IMR-90 (cell line): ENCODE data around the gene KCTD12. TPM values are rescaled to one million over a fixed set of nuclear protein-coding genes. Genes with fewer than 3 reads are reported as not detected.

Experiments used
- ATAC-seq: fragments of 200-7000 bp; cut with Tn5 transposase; 2 replicates; pipeline ENCODE4 v1.9.1; 2020; ENCODE audit warnings: low read depth, mild to moderate bottlenecking, moderate library complexity
- BruUV-seq: library from RNA; stranded (reverse); fragments of 400-500 nt; replicated peaks from 2 replicates; lab custom pipeline; 2021; lab: Mats Ljungman, UMichigan
- CTCF ChIA-PET: fragments of 300-600 bp; formaldehyde crosslinking; extraction: SDS; loops from one replicate; lab custom pipeline; 2021; ENCODE audit warnings: antibody characterized with exemption; lab: Yijun Ruan, JAX
- POLR2A ChIA-PET: fragments of 300-600 bp; sonication (Branson Sonifier 250); formaldehyde crosslinking; loops from one replicate; lab custom pipeline; 2022; ENCODE audit warnings: antibody characterized with exemption; ENCODE audit not compliant: unreplicated experiment; lab: Charles Lee
- DNase-seq: peaks from one replicate; pipeline ENCODE4 v3.0.0; 2013
- H2AFZ ChIP-seq: replicated peaks from 2 replicates; pipeline ENCODE3; 2013; ENCODE audit warnings: low read length, mild to moderate bottlenecking; ENCODE audit not compliant: poor library complexity
- H2AK5ac ChIP-seq: 2 replicates; pipeline ENCODE4 v1.6.1; 2013; ENCODE audit warnings: low read depth, low read length, inconsistent platforms
- H2AK9ac ChIP-seq: replicated peaks from 2 replicates; pipeline ENCODE3; 2013; ENCODE audit warnings: mild to moderate bottlenecking, low read depth, low read length, moderate library complexity; ENCODE audit not compliant: poor library complexity
- H2BK120ac ChIP-seq: 2 replicates; pipeline ENCODE4 v1.6.1; 2013; ENCODE audit warnings: low read depth, low read length, inconsistent platforms
- H2BK15ac ChIP-seq: 3 replicates; pipeline ENCODE4 v1.6.1; 2013; ENCODE audit warnings: low read depth, low read length, inconsistent platforms
- H2BK20ac ChIP-seq: 2 replicates; pipeline ENCODE4 v1.6.1; 2013; ENCODE audit warnings: low read depth, mild to moderate bottlenecking, inconsistent platforms, low read length, moderate library complexity
- H2BK5ac ChIP-seq: 2 replicates; pipeline ENCODE4 v1.6.1; 2013; ENCODE audit warnings: mild to moderate bottlenecking, low read depth, low read length, inconsistent platforms; ENCODE audit not compliant: poor library complexity, severe bottlenecking
- H3K14ac ChIP-seq: replicated peaks from 2 replicates; pipeline ENCODE4 v1.6.1; 2013; ENCODE audit warnings: low read depth, low read length, inconsistent platforms
- H3K18ac ChIP-seq: 2 replicates; pipeline ENCODE4 v1.6.1; 2013; ENCODE audit warnings: low read depth, low read length, control low read depth
- H3K23ac ChIP-seq: 2 replicates; pipeline ENCODE4 v1.6.1; 2013; ENCODE audit warnings: low read depth, low read length, inconsistent platforms
- H3K27ac ChIP-seq: 2 replicates; pipeline ENCODE4 v1.5.1; 2013; ENCODE audit warnings: mild to moderate bottlenecking, control low read depth, low read length; ENCODE audit not compliant: insufficient read depth
- H3K27me3 ChIP-seq: 2 replicates; pipeline ENCODE4 v1.6.1; 2013; ENCODE audit warnings: low read length; ENCODE audit not compliant: control insufficient read depth, insufficient read depth
- H3K36me3 ChIP-seq: 2 replicates; pipeline ENCODE4 v1.6.1; 2013; ENCODE audit warnings: low read length, mixed read lengths; ENCODE audit not compliant: control insufficient read depth, insufficient read depth
- H3K4ac ChIP-seq: 2 replicates; pipeline ENCODE4 v1.6.1; 2013; ENCODE audit warnings: low read depth, low read length, inconsistent platforms
- H3K4me1 ChIP-seq: 2 replicates; pipeline ENCODE4 v1.6.1; 2013; ENCODE audit warnings: low read length, mixed read lengths; ENCODE audit not compliant: control insufficient read depth, insufficient read depth
- H3K4me2 ChIP-seq: 2 replicates; pipeline ENCODE4 v1.6.1; 2013; ENCODE audit warnings: low read depth, mild to moderate bottlenecking, control low read depth, low read length, moderate library complexity
- H3K4me3 ChIP-seq: 2 replicates; pipeline ENCODE4 v1.5.1; 2013; ENCODE audit warnings: low read depth, mild to moderate bottlenecking, control low read depth, low read length, moderate library complexity; ENCODE audit not compliant: insufficient read depth
- H3K56ac ChIP-seq: 2 replicates; pipeline ENCODE4 v1.6.1; 2013; ENCODE audit warnings: low read length, inconsistent platforms; ENCODE audit not compliant: insufficient read depth; ENCODE audit errors: extremely low read depth
- H3K79me1 ChIP-seq, 2 experiments: 2 replicates each; pipeline ENCODE4 v1.6.1; 2013; ENCODE audit warnings: low read length in 2 of 2, inconsistent platforms in 1 of 2, low read depth in 1 of 2
- H3K9ac ChIP-seq: 2 replicates; pipeline ENCODE4 v1.6.1; 2013; ENCODE audit warnings: low read depth, low read length, control low read depth
- H3K9me1 ChIP-seq: 2 replicates; pipeline ENCODE4 v1.6.1; 2013; ENCODE audit warnings: low read length, inconsistent platforms; ENCODE audit not compliant: insufficient read depth
- H3K9me3 ChIP-seq: 2 replicates; pipeline ENCODE4 v1.6.1; 2013; ENCODE audit warnings: low read length; ENCODE audit not compliant: control insufficient read depth, insufficient read depth
- H4K20me1 ChIP-seq: 2 replicates; pipeline ENCODE4 v1.6.1; 2013; ENCODE audit warnings: low read length, inconsistent platforms; ENCODE audit not compliant: insufficient read depth
- H4K5ac ChIP-seq: 2 replicates; pipeline ENCODE4 v1.6.1; 2013; ENCODE audit warnings: mild to moderate bottlenecking, low read depth, low read length, control low read depth
- H4K8ac ChIP-seq, 2 experiments: 2 replicates each; pipeline ENCODE4 v1.6.1; 2013; ENCODE audit warnings: low read depth in 2 of 2, low read length in 2 of 2, control low read depth in 1 of 2, inconsistent platforms in 1 of 2
- H4K91ac ChIP-seq: 2 replicates; pipeline ENCODE4 v1.6.1; 2013; ENCODE audit warnings: low read depth, low read length, inconsistent platforms; ENCODE audit not compliant: insufficient read depth
- CHD1 ChIP-seq: IDR thresholded peaks from 2 replicates; pipeline ENCODE4 v1.6.1; 2012; ENCODE audit warnings: low read depth, low read length, improper control_type of control experiment
- RCOR1 ChIP-seq: IDR thresholded peaks from 2 replicates; pipeline ENCODE4 v1.6.1; 2012; ENCODE audit warnings: mild to moderate bottlenecking, low read length, improper control_type of control experiment; ENCODE audit not compliant: insufficient replicate concordance
- RFX5 ChIP-seq: IDR thresholded peaks from 2 replicates; pipeline ENCODE4 v1.8.0; 2012; ENCODE audit warnings: low read depth, mild to moderate bottlenecking, low read length, moderate library complexity
- SMC3 ChIP-seq: fragments of 150-350 bp; IDR thresholded peaks from 2 replicates; pipeline ENCODE4 v1.6.1; 2016; ENCODE audit warnings: low read depth, mild to moderate bottlenecking, antibody characterized with exemption, low read length, moderate library complexity
- USF2 ChIP-seq: fragments of 150-350 bp; IDR thresholded peaks from 2 replicates; pipeline ENCODE4 v1.6.1; 2017; ENCODE audit warnings: mild to moderate bottlenecking, antibody characterized with exemption, low read length, low read depth
- WGBS, 2 experiments: methylation state at CpG; one replicate each; pipeline versions ENCODE4 v1.1.5 to v1.1.7; 2013; ENCODE audit warnings: missing lambda C conversion rate in 2 of 2; ENCODE audit not compliant: insufficient read length in 1 of 2; ENCODE audit errors: extremely low coverage in 2 of 2; 5-methylcytosine and 5-hydroxymethylcytosine counted together
- dilution Hi-C: fragments of 300-500 bp; cut with HindIII; formaldehyde crosslinking; loops from one replicate; pipeline ENCODE4 v1.14.3; 2018; ENCODE audit warnings: low sequenced_read_pairs; ENCODE audit not compliant: unreplicated experiment
- in situ Hi-C: fragments of 300-500 bp; cut with MboI; formaldehyde crosslinking; loops from 3 replicates; pipeline ENCODE4 v1.14.3; 2019; ENCODE audit warnings: low sequenced_read_pairs, inconsistent platforms, mixed read lengths
- intact Hi-C: fragments of 100-400 bp; cut with micrococcal nuclease; formaldehyde crosslinking; loops from 2 replicates; pipeline ENCODE4 v1.10.0; 2022
- polyA plus RNA-seq, 3 experiments: library from polyadenylated mRNA; depleted of rRNA; stranded (reverse); fragments of >200 nt; gene quantifications; 2 replicates each; pipeline ENCODE4 v1.2.3, GENCODE V29; 2012; ENCODE audit warnings: low replicate concordance in 1 of 3
- total RNA-seq: library from RNA; depleted of rRNA; stranded (reverse); fragments of >200 nt; gene quantifications from 2 replicates; pipeline ENCODE4 v1.2.3, GENCODE V29; 2012
- TF ChIP-seq, protein P1 (sequence below): fragments of 150-350 bp; IDR thresholded peaks from 2 replicates; pipeline ENCODE4 v1.6.1; 2016; ENCODE audit warnings: low read depth, mild to moderate bottlenecking, low read length, moderate library complexity, borderline replicate concordance

The KCTD12 gene
- total and polyA plus RNA-seq, 2 of the 4 experiments (the other 2 are of a cell fraction) = 1.8 to 1.9 TPM

GRCh38 chr13:76934671-76935070, 48.5 kb upstream of the KCTD12 start:
- in situ Hi-C loops = no loop called here
- no peaks in the 10 kb centered on the region for H3K9me1 ChIP-seq
- H3K4me3 ChIP-seq = no peak overlapping the region
- H2BK120ac ChIP-seq = no peak overlapping the region
- no peak overlapping the region for H3K14ac ChIP-seq
- CTCF ChIA-PET = no interaction called here
- H2BK5ac ChIP-seq = no peak overlapping the region
- H4K8ac ChIP-seq = no peak overlapping the region
- TF ChIP-seq, protein P1, sequence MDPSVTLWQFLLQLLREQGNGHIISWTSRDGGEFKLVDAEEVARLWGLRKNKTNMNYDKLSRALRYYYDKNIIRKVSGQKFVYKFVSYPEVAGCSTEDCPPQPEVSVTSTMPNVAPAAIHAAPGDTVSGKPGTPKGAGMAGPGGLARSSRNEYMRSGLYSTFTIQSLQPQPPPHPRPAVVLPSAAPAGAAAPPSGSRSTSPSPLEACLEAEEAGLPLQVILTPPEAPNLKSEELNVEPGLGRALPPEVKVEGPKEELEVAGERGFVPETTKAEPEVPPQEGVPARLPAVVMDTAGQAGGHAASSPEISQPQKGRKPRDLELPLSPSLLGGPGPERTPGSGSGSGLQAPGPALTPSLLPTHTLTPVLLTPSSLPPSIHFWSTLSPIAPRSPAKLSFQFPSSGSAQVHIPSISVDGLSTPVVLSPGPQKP = no peak
- TF ChIP-seq USF2 (no peak), RCOR1 (no peak), CHD1 (no peak), SMC3 (no peak), RFX5 (no peak)
- ATAC-seq (peak; percentile 40), DNase-seq (no peak)
- H4K5ac ChIP-seq = no peak overlapping the region
- H3K56ac ChIP-seq = no peak overlapping the region
- H3K79me1 ChIP-seq = no peaks in the 10 kb centered on the region
- peaks cover 4% of the 10 kb centered on the region for H3K4me1 ChIP-seq
- no peak overlapping the region for H2AK9ac ChIP-seq
- no peaks in the 10 kb centered on the region for H3K36me3 ChIP-seq
- intact Hi-C loops = no loop called here
- no peak overlapping the region for H2AFZ ChIP-seq
- BruUV-seq = no TSS peak
- POLR2A ChIA-PET = no interaction called here
- no peak overlapping the region for H2AK5ac ChIP-seq
- WGBS, 2 experiments = no CpG with 5 or more reads among the region's 1 CpG
- peaks cover 4% of the 10 kb centered on the region; the same call in 1 of the 2 replicates for H3K9me3 ChIP-seq
- peaks cover 2% of the 10 kb centered on the region; the same call in 1 of the 2 replicates for H3K27me3 ChIP-seq
- H3K9ac ChIP-seq = no peak overlapping the region
- H4K20me1 ChIP-seq = no peaks in the 10 kb centered on the region
- H3K27ac ChIP-seq = no peak overlapping the region
- dilution Hi-C loops = no loop called here
- no peak overlapping the region for H3K23ac ChIP-seq
- H3K4ac ChIP-seq = no peak overlapping the region
- H2BK20ac ChIP-seq = no peak overlapping the region
- H4K91ac ChIP-seq = no peak overlapping the region
- H2BK15ac ChIP-seq = no peak overlapping the region
- no peak overlapping the region for H3K18ac ChIP-seq
- no peak overlapping the region for H3K4me2 ChIP-seq
